Mesendoderm (in vitro differentiated cells): Measurements from ENCODE around the gene UBE2D2.

ENCODE experiments used
- DNase-seq: peaks from one replicate; pipeline ENCODE4 v3.0.0; 2013
- H2AK5ac ChIP-seq: 2 replicates; pipeline ENCODE4 v1.6.1; 2013; ENCODE audit warnings: low read length, inconsistent platforms
- H2BK120ac ChIP-seq: 2 replicates; pipeline ENCODE4 v1.6.1; 2013; ENCODE audit warnings: low read depth, mild to moderate bottlenecking, low read length, moderate library complexity, mixed read lengths
- H2BK15ac ChIP-seq: replicated peaks from 2 replicates; pipeline ENCODE4 v1.6.1; 2013; ENCODE audit warnings: low read depth, mild to moderate bottlenecking, moderate library complexity
- H2BK5ac ChIP-seq: 2 replicates; pipeline ENCODE4 v1.6.1; 2013; ENCODE audit warnings: low read length, inconsistent platforms
- H3K18ac ChIP-seq: 2 replicates; pipeline ENCODE4 v1.6.1; 2013; ENCODE audit warnings: mild to moderate bottlenecking, low read length, mixed read lengths
- H3K23ac ChIP-seq: one replicate; pipeline ENCODE4 v1.6.1; 2013; ENCODE audit warnings: low read length
- H3K27ac ChIP-seq: 2 replicates; pipeline ENCODE4 v1.5.1; 2013; ENCODE audit warnings: low read depth, mild to moderate bottlenecking, inconsistent platforms, low read length, moderate library complexity
- H3K27me3 ChIP-seq: 2 replicates; pipeline ENCODE4 v1.6.1; 2013; ENCODE audit warnings: low read length, control low read depth, mild to moderate bottlenecking, inconsistent platforms; ENCODE audit not compliant: insufficient read depth, poor library complexity
- H3K36me3 ChIP-seq: 2 replicates; pipeline ENCODE4 v1.6.1; 2013; ENCODE audit warnings: low read length, inconsistent platforms; ENCODE audit not compliant: control insufficient read depth, insufficient read depth
- H3K4ac ChIP-seq: one replicate; pipeline ENCODE4 v1.6.1; 2013; ENCODE audit warnings: low read depth, mild to moderate bottlenecking, low read length, moderate library complexity
- H3K4me1 ChIP-seq: 2 replicates; pipeline ENCODE4 v1.6.1; 2013; ENCODE audit warnings: low read depth, low read length, inconsistent platforms; ENCODE audit not compliant: control insufficient read depth
- H3K4me2 ChIP-seq: 2 replicates; pipeline ENCODE4 v1.6.1; 2013; ENCODE audit warnings: low read length
- H3K4me3 ChIP-seq: 2 replicates; pipeline ENCODE4 v1.5.1; 2013; ENCODE audit warnings: mild to moderate bottlenecking, low read length
- H3K56ac ChIP-seq: one replicate; pipeline ENCODE4 v1.6.1; 2013; ENCODE audit warnings: low read length
- H3K79me1 ChIP-seq: 2 replicates; pipeline ENCODE4 v1.6.1; 2013; ENCODE audit warnings: low read length, inconsistent platforms
- H3K79me2 ChIP-seq: 2 replicates; pipeline ENCODE4 v1.6.1; 2013; ENCODE audit warnings: mild to moderate bottlenecking, low read length; ENCODE audit not compliant: control insufficient read depth, insufficient read depth
- H3K9ac ChIP-seq: 2 replicates; pipeline ENCODE4 v1.6.1; 2013; ENCODE audit warnings: low read length, inconsistent platforms
- H4K5ac ChIP-seq: one replicate; pipeline ENCODE4 v1.6.1; 2013; ENCODE audit warnings: low read length
- H4K8ac ChIP-seq: one replicate; pipeline ENCODE4 v1.6.1; 2013; ENCODE audit warnings: low read depth, mild to moderate bottlenecking, control low read depth, low read length, moderate library complexity
- WGBS: extraction: QIAGEN DNeasy Blood & Tissue Kit; methylation state at CpG from one replicate; pipeline ENCODE4 v1.1.7; 2013; ENCODE audit warnings: low lambda C conversion rate, missing lambda C conversion rate; ENCODE audit not compliant: insufficient coverage; ENCODE audit errors: extremely low coverage; 5-methylcytosine and 5-hydroxymethylcytosine counted together

The UBE2D2 gene

DNA sequence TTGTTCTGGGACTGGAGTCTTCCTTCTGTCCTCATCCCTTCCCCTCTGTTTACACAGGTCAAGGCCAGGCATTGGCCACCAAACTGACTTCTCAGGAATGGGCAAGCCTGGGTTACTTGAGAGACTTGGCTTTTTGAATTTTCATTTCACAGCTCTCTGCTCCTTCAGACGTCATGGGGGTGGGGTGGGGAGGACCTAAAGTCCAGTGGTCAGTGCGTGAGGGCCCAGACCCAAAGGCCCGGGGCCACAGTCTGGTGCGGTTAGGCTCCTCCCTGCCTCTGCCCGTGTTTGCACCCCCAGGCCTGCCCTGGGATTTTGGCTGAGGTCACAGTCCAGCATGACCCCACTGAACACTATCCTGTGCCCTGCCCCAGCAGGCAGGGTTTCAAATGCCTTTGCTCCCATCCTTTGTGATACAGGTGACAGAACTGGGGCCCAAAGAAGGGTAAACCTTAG is 82.9 kb downstream of the UBE2D2 start:
- no peak overlapping the region for H2BK5ac ChIP-seq
- H3K23ac ChIP-seq, result peak overlapping the region; percentile 16
- DNase-seq, result no peak
- no peak overlapping the region for H3K4ac ChIP-seq
- peak overlapping the region; percentile 67 for H2AK5ac ChIP-seq
- H3K56ac ChIP-seq, result peak overlapping the region; percentile 75
- H3K79me2 ChIP-seq, result peaks cover 3% of the 10 kb centered on the region
- no peak overlapping the region for H3K4me2 ChIP-seq
- no peak overlapping the region for H3K9ac ChIP-seq
- H4K5ac ChIP-seq, result no peak overlapping the region
- H2BK120ac ChIP-seq, result no peak overlapping the region
- H4K8ac ChIP-seq, result no peak overlapping the region
- H3K79me1 ChIP-seq, result peaks cover 2% of the 10 kb centered on the region
- H3K18ac ChIP-seq, result no peak overlapping the region
- H3K27me3 ChIP-seq, result no peaks in the 10 kb centered on the region
- H3K4me1 ChIP-seq, result peaks cover 30% of the 10 kb centered on the region
- no peak overlapping the region for H3K27ac ChIP-seq
- no peak overlapping the region for H2BK15ac ChIP-seq
- no CpG with 5 or more reads among the region's 5 CpGs for WGBS
- no peaks in the 10 kb centered on the region for H3K36me3 ChIP-seq
- no peak overlapping the region for H3K4me3 ChIP-seq

GRCh38 chr5:139644646-139645429 is 83.7 kb downstream of the UBE2D2 start:
- Histone ChIP-seq H3K27ac (no peak overlapping the region), H4K8ac (no peak overlapping the region), H3K9ac (no peak overlapping the region), H3K79me2 (peaks cover 11% of the 10 kb centered on the region), H3K23ac (no peak overlapping the region), H3K79me1 (peaks cover 2% of the 10 kb centered on the region), H3K4ac (no peak overlapping the region), H3K56ac (no peak overlapping the region), H3K36me3 (no peaks in the 10 kb centered on the region), H2BK5ac (no peak overlapping the region), H2BK15ac (no peak overlapping the region), H3K18ac (no peak overlapping the region), H3K4me1 (peaks cover 24% of the 10 kb centered on the region), H3K4me2 (no peak overlapping the region), H2AK5ac (peak overlapping the region; percentile 95), H3K27me3 (no peaks in the 10 kb centered on the region), H2BK120ac (no peak overlapping the region), H3K4me3 (no peak overlapping the region), H4K5ac (no peak overlapping the region)
- DNase-seq, result no peak
- no CpG with 5 or more reads among the region's 3 CpGs for WGBS

- H3K9ac ChIP-seq, result no peak overlapping the region
- H3K4me2 ChIP-seq, result no peak overlapping the region
- no peak overlapping the region for H3K4me3 ChIP-seq
- H3K79me1 ChIP-seq, result peaks cover 2% of the 10 kb centered on the region
- no peak overlapping the region for H2BK5ac ChIP-seq
- H3K56ac ChIP-seq, result no peak overlapping the region
- H3K4me1 ChIP-seq, result peaks cover 24% of the 10 kb centered on the region
- H3K23ac ChIP-seq, result no peak overlapping the region
- WGBS, result no CpG with 5 or more reads among the region's 3 CpGs
- no peak overlapping the region for H2BK120ac ChIP-seq
- no peak overlapping the region for H3K4ac ChIP-seq
- peaks cover 17% of the 10 kb centered on the region for H3K79me2 ChIP-seq
- DNase-seq, result no peak
- H3K27me3 ChIP-seq, result no peaks in the 10 kb centered on the region
- no peak overlapping the region for H3K18ac ChIP-seq
- no peak overlapping the region for H4K8ac ChIP-seq
- H3K27ac ChIP-seq, result no peak overlapping the region
- no peak overlapping the region for H4K5ac ChIP-seq
- H2BK15ac ChIP-seq, result no peak overlapping the region
- H2AK5ac ChIP-seq, result no peak overlapping the region
- no peaks in the 10 kb centered on the region for H3K36me3 ChIP-seq
Measured at GRCh38 chr5:139645430-139645871, 84.3 kb downstream of the UBE2D2 start.

GRCh38 chr5:139646111-139646510 is 85.0 kb downstream of the UBE2D2 start:
- H2AK5ac ChIP-seq, result peak overlapping the region; percentile 12
- H3K23ac ChIP-seq, result no peak overlapping the region
- no peak overlapping the region for H4K8ac ChIP-seq
- no peak overlapping the region for H2BK15ac ChIP-seq
- H3K4me2 ChIP-seq, result no peak overlapping the region
- H4K5ac ChIP-seq, result no peak overlapping the region
- peaks cover 2% of the 10 kb centered on the region for H3K79me1 ChIP-seq
- H3K27ac ChIP-seq, result no peak overlapping the region
- H3K4me1 ChIP-seq, result peaks cover 21% of the 10 kb centered on the region
- DNase-seq, result no peak
- peaks cover 24% of the 10 kb centered on the region for H3K79me2 ChIP-seq
- no peaks in the 10 kb centered on the region for H3K27me3 ChIP-seq
- no peak overlapping the region for H3K18ac ChIP-seq
- H2BK120ac ChIP-seq, result no peak overlapping the region
- H3K4ac ChIP-seq, result no peak overlapping the region
- WGBS, result no CpG with 5 or more reads among the region's 3 CpGs
- H3K4me3 ChIP-seq, result no peak overlapping the region
- no peak overlapping the region for H2BK5ac ChIP-seq
- no peaks in the 10 kb centered on the region for H3K36me3 ChIP-seq
- no peak overlapping the region for H3K9ac ChIP-seq
- no peak overlapping the region for H3K56ac ChIP-seq

DNA sequence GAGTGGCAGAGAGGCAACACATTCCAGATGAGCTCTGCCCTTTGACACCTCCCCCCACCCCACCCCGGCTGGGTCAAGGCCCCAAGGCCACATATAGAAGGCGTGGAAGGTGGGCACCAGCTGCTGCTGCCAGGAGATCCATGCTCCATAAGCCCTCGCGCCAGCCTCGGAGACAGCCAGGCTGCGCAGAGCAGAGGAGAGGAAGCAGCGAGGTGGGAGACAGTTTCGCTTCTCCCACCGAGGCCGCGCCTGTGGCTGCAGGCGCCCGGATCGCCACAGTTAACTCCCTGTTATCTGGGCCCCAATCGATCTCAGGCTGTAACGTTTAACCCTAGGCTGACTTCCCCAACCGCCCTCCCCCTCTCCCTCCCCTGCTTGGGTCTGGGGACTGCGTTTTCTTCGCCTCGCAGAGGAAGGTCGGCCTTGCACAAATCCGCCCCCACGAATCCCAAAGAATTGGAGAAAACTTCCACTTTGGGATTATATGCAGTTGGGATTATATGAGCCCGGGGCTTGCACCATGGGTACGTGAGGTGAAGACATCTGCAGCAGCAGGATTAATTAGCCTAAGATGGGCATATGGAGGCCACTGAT is 85.9 kb downstream of the UBE2D2 start:
- peak overlapping the region; percentile 84 for H3K56ac ChIP-seq
- H3K4ac ChIP-seq, result peak overlapping the region; percentile 41
- H3K27me3 ChIP-seq, result no peaks in the 10 kb centered on the region
- H4K8ac ChIP-seq, result no peak overlapping the region
- H2BK15ac ChIP-seq, result no peak overlapping the region
- H2BK5ac ChIP-seq, result peak overlapping the region; percentile 51
- H3K36me3 ChIP-seq, result no peaks in the 10 kb centered on the region
- H3K79me2 ChIP-seq, result peaks cover 32% of the 10 kb centered on the region
- peak overlapping the region; percentile 33 for H3K4me3 ChIP-seq
- no peak overlapping the region for H4K5ac ChIP-seq
- peak overlapping the region; percentile 53 for H3K4me2 ChIP-seq
- H3K79me1 ChIP-seq, result peaks cover 2% of the 10 kb centered on the region
- no peak overlapping the region for H3K23ac ChIP-seq
- H2AK5ac ChIP-seq, result no peak overlapping the region
- no peak overlapping the region for H2BK120ac ChIP-seq
- WGBS, result no CpG with 5 or more reads among the region's 25 CpGs
- peak overlapping the region; percentile 83 for H3K9ac ChIP-seq
- DNase-seq, result peak; percentile 83
- peak overlapping the region; percentile 16 for H3K27ac ChIP-seq
- peaks cover 20% of the 10 kb centered on the region for H3K4me1 ChIP-seq
- H3K18ac ChIP-seq, result peak overlapping the region; percentile 85
